Activated CD4-positive, CD25-positive, alpha-beta regulatory T cell treated with anti-CD3 and anti-CD28 coated beads, Interleukin-2, amount 50 U/mL, for 16 hours (primary cell): ENCODE measurements around the gene FRMD8.
"Not testable (repeated sequence)": the region's sequence is repeated elsewhere in the genome, so short reads cannot be mapped to it uniquely, and the experiment has no call there.

Experiments
- DNase-seq: peaks from one replicate; pipeline ENCODE4 v3.0.0-alpha.2; 2020; ENCODE audit warnings: low read depth, low spot score

FRMD8 gene

GRCh38 chr11:65434667-65435410 is 48.4 kb downstream of the FRMD8 start:
- no peak for DNase-seq

- no peak for DNase-seq
Measured at GRCh38 chr11:65435411-65435931, 49.0 kb downstream of the FRMD8 start.

GRCh38 chr11:65435981-65436411 is 49.6 kb downstream of the FRMD8 start:
- DNase-seq = no peak

GRCh38 chr11:65436412-65437032 is 50.1 kb downstream of the FRMD8 start:
- DNase-seq = no peak

- no peak for DNase-seq
Measured at GRCh38 chr11:65437436-65438227, 51.2 kb downstream of the FRMD8 start.

GRCh38 chr11:65438257-65439151 is 52.1 kb downstream of the FRMD8 start:
- no peak for DNase-seq

- no peak for DNase-seq
Measured at GRCh38 chr11:65439331-65440181, 53.1 kb downstream of the FRMD8 start.

- no peak for DNase-seq
Measured at GRCh38 chr11:65440831-65441499, 54.5 kb downstream of the FRMD8 start.

- no peak for DNase-seq
Measured at GRCh38 chr11:65442842-65443331, 56.5 kb downstream of the FRMD8 start.

GRCh38 chr11:65444314-65445051 is 58.0 kb downstream of the FRMD8 start:
- no peak for DNase-seq

- DNase-seq = no peak
Measured at GRCh38 chr11:65445101-65445603, 58.7 kb downstream of the FRMD8 start.

GRCh38 chr11:65445604-65446445 is 59.4 kb downstream of the FRMD8 start:
- DNase-seq = no peak

GRCh38 chr11:65446446-65447277 is 60.2 kb downstream of the FRMD8 start:
- no peak for DNase-seq

GRCh38 chr11:65448074-65448417 is 61.6 kb downstream of the FRMD8 start:
- DNase-seq = no peak

- DNase-seq = no peak
Measured at GRCh38 chr11:65448418-65449105, 62.1 kb downstream of the FRMD8 start.

- not testable (repeated sequence) for DNase-seq
Measured at GRCh38 chr11:65451301-65451700, 64.9 kb downstream of the FRMD8 start.
